NCI-H128 (cell line): ENCODE measurements around the gene WDR35.
"Not testable (repeated sequence)": the region's sequence is repeated elsewhere in the genome, so short reads cannot be mapped to it uniquely, and the experiment has no call there.

Experiments
- DNase-seq: peaks from one replicate; lab custom pipeline; 2025; ENCODE audit not compliant: unreplicated experiment; lab: John Stamatoyannopoulos, UW

The WDR35 gene

GRCh38 chr2:19942199-19942598 is 47.7 kb downstream of the WDR35 start:
- DNase-seq: no peak

- DNase-seq: no peak
Measured at GRCh38 chr2:19937004-19937403, 52.9 kb downstream of the WDR35 start.

- no peak for DNase-seq
Measured at GRCh38 chr2:19936203-19936602, 53.7 kb downstream of the WDR35 start.

GRCh38 chr2:19933351-19933981 is 56.4 kb downstream of the WDR35 start:
- DNase-seq: no peak

- DNase-seq: no peak
Measured at GRCh38 chr2:19932928-19933327, 57.0 kb downstream of the WDR35 start.

- DNase-seq: no peak
Measured at GRCh38 chr2:19929226-19929625, 60.7 kb downstream of the WDR35 start.

- not testable (repeated sequence) for DNase-seq
Measured at GRCh38 chr2:19927816-19928215, 62.1 kb downstream of the WDR35 start.

- not testable (repeated sequence) for DNase-seq
Measured at GRCh38 chr2:19924526-19924925, 65.4 kb downstream of the WDR35 start.

GRCh38 chr2:19922188-19922587 is 67.7 kb downstream of the WDR35 start:
- DNase-seq: not testable (repeated sequence)

- DNase-seq: no peak
Measured at GRCh38 chr2:19916385-19916950, 73.4 kb downstream of the WDR35 start.

GRCh38 chr2:19914266-19914975 is 75.5 kb downstream of the WDR35 start:
- DNase-seq: no peak

- DNase-seq: no peak
Measured at GRCh38 chr2:19911808-19912509, 77.9 kb downstream of the WDR35 start.

- no peak for DNase-seq
Measured at GRCh38 chr2:19902216-19902740, 87.6 kb downstream of the WDR35 start.

- peak; percentile 92 for DNase-seq
Measured at GRCh38 chr2:19901442-19902215, 88.3 kb downstream of the WDR35 start, which contains the start of gene TTC32. TTC32 (minus strand) TSS chr2:19901983; CDS start chr2:19901854, 129 bp downstream.

- no peak for DNase-seq
Measured at GRCh38 chr2:19900931-19901441, 88.9 kb downstream of the WDR35 start.

GRCh38 chr2:19899985-19900930 is 89.6 kb downstream of the WDR35 start:
- DNase-seq: no peak

- no peak for DNase-seq
Measured at GRCh38 chr2:19898592-19899329, 91.1 kb downstream of the WDR35 start.

- DNase-seq: no peak
Measured at GRCh38 chr2:19897623-19898245, 92.2 kb downstream of the WDR35 start.
